ENCODE data around the gene PRKRIP1.

- TF ChIP-seq CTCF (optimal IDR thresholded peaks at IDR 0.05 in 1 of 3, IDR thresholded peaks at IDR 0.05 in 1 of 3, conservative IDR thresholded peaks at IDR 0.05 in 1 of 3; ENCODE audit: extremely low read depth in 1 of 3, insufficient read depth in 2 of 3, low read length in 3 of 3) (no peak), EZH2 (IDR thresholded peaks at IDR 0.05; ENCODE audit: low read length) (no peak)
These were observed 57.2 kb downstream of the PRKRIP1 start for GRCh38 chr7:102453319-102453718.
